Ovary (tissue), 9 donors: ENCODE measurements around the gene PALMD. TPM values are rescaled to one million over a fixed set of nuclear protein-coding genes. Genes with fewer than 3 reads are reported as not detected.

Experiments
- DNase-seq, 5 donors: peaks; one replicate each; pipeline ENCODE4 v3.0.0-alpha.2; 2019 to 2020
- H3K27ac ChIP-seq, 2 donors: fragments of 200-600 bp; one replicate each; pipeline versions ENCODE4 v1.5.1 to v1.8.0; 2019 to 2022
- H3K27me3 ChIP-seq: fragments of 200-600 bp; one replicate; pipeline ENCODE4 v1.8.0; 2022
- H3K36me3 ChIP-seq: fragments of 200-600 bp; sonication (generic); one replicate; pipeline ENCODE4 v1.5.1; 2019
- H3K4me1 ChIP-seq: one replicate; pipeline ENCODE4 v1.8.1; 2013; ENCODE audit warnings: mild to moderate bottlenecking, moderate library complexity; ENCODE audit not compliant: insufficient read depth
- H3K4me3 ChIP-seq: fragments of 200-600 bp; sonication (generic); one replicate; pipeline ENCODE4 v1.5.1; 2017
- H3K9me3 ChIP-seq, 2 donors: fragments of 200-600 bp in 1 of 2; sonication (generic) in 1 of 2; one replicate each; pipeline versions ENCODE4 v1.5.1 to v1.8.1; 2013 to 2019; ENCODE audit warnings: mild to moderate bottlenecking in 1 of 2, moderate library complexity in 1 of 2
- EP300 ChIP-seq: sonication (generic); formaldehyde crosslinking; IDR thresholded peaks from one replicate; pipeline ENCODE4 v1.6.1; 2017; ENCODE audit warnings: antibody characterized with exemption
- POLR2A ChIP-seq: fragments of 450-650 bp; IDR thresholded peaks from one replicate; pipeline ENCODE4 v1.6.1; 2017; ENCODE audit warnings: antibody characterized with exemption, mild to moderate bottlenecking, moderate library complexity
- WGBS, 3 donors: extraction: QIAGEN DNeasy Blood & Tissue Kit in 1 of 3; methylation state at CpG; one replicate each; pipeline versions ENCODE4 v1.1.5 to v1.1.7; 2013 to 2017; 5-methylcytosine and 5-hydroxymethylcytosine counted together
- intact Hi-C, 4 donors: fragments of 100-400 bp; cut with DNase I; formaldehyde crosslinking; loops; one replicate each; pipeline versions ENCODE4 v1.11.0 to v1.15.1; 2022 to 2023
- polyA plus RNA-seq, 2 donors: library from polyadenylated mRNA; stranded (reverse); fragments of 200-250 nt in 1 of 2; fragments of 350-450 nt in 1 of 2; fragmentation: Illumina TruSeq in 1 of 2; extraction: RNeasy Lipid Tissue Mini Kit (QIAGEN cat#74804) in 1 of 2; gene quantifications; one replicate each; pipeline ENCODE4 v1.2.3, GENCODE V29; 2013 to 2014
- total RNA-seq, 7 donors: library from RNA; depleted of rRNA in 2 of 7; stranded (reverse); fragments of >200 nt in 2 of 7; fragmentation: NEBNext Ultra II Directional in 3 of 7; extraction: Animal tissue kit (Norgen Biotek cat#: 25700) in 3 of 7; gene quantifications; one replicate each; pipeline versions ENCODE4 v1.1.0 to v1.2.4, GENCODE V29; 2016 to 2023
- TF ChIP-seq, protein P1 (sequence below), 3 donors: fragments of 450-650 bp in 2 of 3; fragments of 200-600 bp in 1 of 3; IDR thresholded peaks; one replicate each; pipeline versions ENCODE4 v1.5.1 to v1.8.0; 2016 to 2022; ENCODE audit warnings: antibody characterized with exemption in 3 of 3, mild to moderate bottlenecking in 1 of 3
- donor health status: DM: no; HTN: no; CAD: no; lungs with moderate emphysema.
- donor health status: DM: no; HTN: no; CAD: no.
- donor health status: Bipolar disorder and iron deficiency.
- donor health status: DM: yes; HTN: yes; CAD: no.
- donor health status: DM: no; HTN: no; CAD: no.
- donor health status: DM: yes; HTN: yes; CAD: no.

PALMD gene
- total and polyA plus RNA-seq, 9 donors = 18.0 to 43.7 (median 30.2) TPM

DNA sequence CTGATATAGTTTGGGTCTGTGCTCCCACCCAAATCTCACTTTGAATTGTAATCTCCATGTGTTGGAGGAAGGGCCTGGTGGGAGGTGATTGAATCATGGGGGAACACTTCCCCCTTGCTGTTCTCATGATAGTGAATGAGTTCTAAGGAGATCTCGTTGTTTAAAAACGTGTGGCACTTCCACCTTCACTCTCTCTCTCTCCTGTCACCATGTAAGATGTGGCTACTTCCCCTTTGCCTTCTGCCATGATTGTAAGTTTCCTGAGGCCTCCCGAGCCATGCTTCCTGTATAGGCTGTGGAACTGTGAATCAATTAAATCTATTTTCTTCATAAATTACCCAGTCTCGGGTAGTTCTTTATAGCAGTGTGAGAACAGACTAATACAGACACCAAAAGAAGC is 80.1 kb downstream of the PALMD start:
- no peak for TF ChIP-seq POLR2A
- TF ChIP-seq, protein P1, sequence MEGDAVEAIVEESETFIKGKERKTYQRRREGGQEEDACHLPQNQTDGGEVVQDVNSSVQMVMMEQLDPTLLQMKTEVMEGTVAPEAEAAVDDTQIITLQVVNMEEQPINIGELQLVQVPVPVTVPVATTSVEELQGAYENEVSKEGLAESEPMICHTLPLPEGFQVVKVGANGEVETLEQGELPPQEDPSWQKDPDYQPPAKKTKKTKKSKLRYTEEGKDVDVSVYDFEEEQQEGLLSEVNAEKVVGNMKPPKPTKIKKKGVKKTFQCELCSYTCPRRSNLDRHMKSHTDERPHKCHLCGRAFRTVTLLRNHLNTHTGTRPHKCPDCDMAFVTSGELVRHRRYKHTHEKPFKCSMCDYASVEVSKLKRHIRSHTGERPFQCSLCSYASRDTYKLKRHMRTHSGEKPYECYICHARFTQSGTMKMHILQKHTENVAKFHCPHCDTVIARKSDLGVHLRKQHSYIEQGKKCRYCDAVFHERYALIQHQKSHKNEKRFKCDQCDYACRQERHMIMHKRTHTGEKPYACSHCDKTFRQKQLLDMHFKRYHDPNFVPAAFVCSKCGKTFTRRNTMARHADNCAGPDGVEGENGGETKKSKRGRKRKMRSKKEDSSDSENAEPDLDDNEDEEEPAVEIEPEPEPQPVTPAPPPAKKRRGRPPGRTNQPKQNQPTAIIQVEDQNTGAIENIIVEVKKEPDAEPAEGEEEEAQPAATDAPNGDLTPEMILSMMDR (IDR thresholded peaks at IDR 0.05) = no peak
- TF ChIP-seq EP300 = no peak

DNA sequence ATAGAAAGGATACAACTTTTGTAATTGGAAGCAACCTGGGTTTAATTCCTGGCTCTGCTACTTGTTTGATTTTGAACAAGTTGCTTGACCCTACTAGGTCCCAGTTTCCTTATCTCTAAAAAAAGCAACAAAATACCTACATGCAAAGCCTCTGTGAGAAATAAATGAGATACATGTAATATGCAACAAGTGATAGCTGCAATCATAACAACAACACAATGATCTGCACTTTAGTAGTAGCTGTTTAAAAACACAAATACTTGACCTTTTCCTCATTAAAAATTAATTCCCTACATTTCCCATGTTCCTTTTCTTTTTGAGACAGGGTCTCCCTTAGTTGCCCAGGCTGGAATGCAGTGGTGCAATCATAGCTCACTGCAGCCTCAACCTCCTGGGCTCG is 80.5 kb downstream of the PALMD start:
- H3K36me3 ChIP-seq = no peaks in the 10 kb centered on the region
- H3K27me3 ChIP-seq = no peaks in the 10 kb centered on the region
- no peak overlapping the region for H3K4me3 ChIP-seq
- no peak for DNase-seq
- H3K9me3 ChIP-seq = no peaks in the 10 kb centered on the region
- H3K27ac ChIP-seq = no peak overlapping the region
- intact Hi-C loops = loop anchor here in 1 of 4 donors (5.0 kb wide), 1 partner anchor 1089 kb away; no protein-coding TSS in a partner anchor
- H3K4me1 ChIP-seq = no peaks in the 10 kb centered on the region
- TF ChIP-seq EP300 (no peak), POLR2A (no peak)
- TF ChIP-seq, protein P1 (IDR thresholded peaks at IDR 0.05) = no peak
- 97 to 98% (median 98%) methylated on average over 1 of the region's 1 CpG for WGBS, 3 donors

More for the DNA sequence above, 80.1 kb downstream of the PALMD start:
- WGBS, 3 donors = 60 to 70% (median 69%) methylated on average over 4 of the region's 4 CpGs
- Histone ChIP-seq H3K9me3 (no peaks in the 10 kb centered on the region), H3K4me3 (no peak overlapping the region), H3K27me3 (no peaks in the 10 kb centered on the region), H3K36me3 (no peaks in the 10 kb centered on the region), H3K27ac (no peak overlapping the region), H3K4me1 (no peaks in the 10 kb centered on the region)
- no peak for DNase-seq
- intact Hi-C loops = loop anchor here in 1 of 4 donors (5.0 kb wide), 1 partner anchor 1089 kb away; no protein-coding TSS in a partner anchor

DNA sequence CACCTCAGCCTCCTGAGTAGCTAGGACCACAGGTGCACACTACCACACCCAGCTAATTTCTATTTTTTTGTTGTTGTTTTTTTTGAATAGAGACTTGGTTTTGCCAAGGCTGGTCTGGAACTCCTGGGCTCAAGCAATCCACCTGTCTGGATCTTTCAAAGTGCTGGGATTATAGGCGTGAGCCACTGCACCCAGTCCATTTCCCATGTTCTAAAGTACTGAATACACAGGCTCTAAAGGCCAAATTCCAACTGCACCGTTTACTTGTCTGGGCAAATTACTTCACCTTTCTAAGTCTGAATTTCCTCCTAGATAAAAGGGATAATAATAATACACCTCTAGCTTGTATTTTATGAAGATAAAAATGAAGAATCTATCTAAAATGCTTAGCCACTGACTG is 80.9 kb downstream of the PALMD start:
- Histone ChIP-seq H3K4me3 (no peak overlapping the region), H3K27ac (no peak overlapping the region), H3K27me3 (no peaks in the 10 kb centered on the region), H3K9me3 (no peaks in the 10 kb centered on the region), H3K4me1 (no peaks in the 10 kb centered on the region), H3K36me3 (no peaks in the 10 kb centered on the region)
- DNase-seq = no peak
- TF ChIP-seq POLR2A (no peak), EP300 (no peak)
- TF ChIP-seq, protein P1 (IDR thresholded peaks at IDR 0.05) = no peak
- intact Hi-C loops = loop anchor here in 1 of 4 donors (5.0 kb wide), 1 partner anchor 1090 kb away; no protein-coding TSS in a partner anchor
- 88 to 93% (median 89%) methylated on average over 2 of the region's 2 CpGs for WGBS, 3 donors

DNA sequence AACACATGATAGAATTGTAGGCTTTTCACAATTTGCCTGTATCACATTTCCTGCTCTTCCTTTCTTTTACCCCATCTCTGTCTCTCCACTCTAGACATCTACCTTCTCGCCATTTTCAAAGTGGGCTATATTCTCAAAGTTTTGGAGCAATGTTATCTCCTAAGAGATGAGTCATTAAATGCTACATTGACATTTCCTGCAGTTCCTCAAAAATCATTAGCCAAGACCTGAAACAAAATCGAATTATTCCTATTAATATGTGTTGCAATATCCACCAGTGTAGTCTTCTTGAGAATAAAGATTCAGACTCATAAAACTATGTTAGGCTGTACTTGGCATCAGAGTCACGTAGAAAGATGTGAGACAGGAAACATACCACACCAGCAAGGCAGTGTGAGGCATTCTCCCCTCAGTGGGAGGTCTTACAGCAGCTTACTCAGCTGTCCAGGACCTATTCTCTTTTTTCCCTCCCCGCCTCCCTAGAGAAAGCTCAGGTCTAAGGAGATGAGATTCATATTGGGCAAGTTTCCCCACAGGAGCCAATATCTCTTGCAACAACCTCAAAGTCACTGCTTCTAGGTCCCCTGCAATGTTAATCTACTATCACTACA is 81.8 kb downstream of the PALMD start:
- H3K27ac ChIP-seq = no peak overlapping the region
- H3K9me3 ChIP-seq = no peaks in the 10 kb centered on the region
- DNase-seq = no peak
- no peaks in the 10 kb centered on the region for H3K27me3 ChIP-seq
- 81 to 91% (median 86%) methylated on average over 4 of the region's 4 CpGs for WGBS, 3 donors
- no peaks in the 10 kb centered on the region for H3K36me3 ChIP-seq
- TF ChIP-seq, protein P1 (IDR thresholded peaks at IDR 0.05) = no peak
- TF ChIP-seq EP300 (no peak), POLR2A (no peak)
- no peaks in the 10 kb centered on the region for H3K4me1 ChIP-seq
- no peak overlapping the region for H3K4me3 ChIP-seq
- intact Hi-C loops = loop anchor here in 1 of 4 donors (5.0 kb wide), 1 partner anchor 1090 kb away; no protein-coding TSS in a partner anchor
